GM18909 (cell line): ENCODE measurements around the gene MAFF.
"Not testable (repeated sequence)": the region's sequence is repeated elsewhere in the genome, so short reads cannot be mapped to it uniquely, and the experiment has no call there.

Experiments
- ATAC-seq: cut with Tn5 transposase; IDR thresholded peaks from one replicate; pipeline ENCODE4 v1.9.1; 2021; ENCODE audit warnings: mild to moderate bottlenecking; ENCODE audit not compliant: unreplicated experiment, poor library complexity

The MAFF gene

GRCh38 chr22:38221908-38222796 lies 20.4 kb downstream of the MAFF start:
- ATAC-seq, result no peak

DNA sequence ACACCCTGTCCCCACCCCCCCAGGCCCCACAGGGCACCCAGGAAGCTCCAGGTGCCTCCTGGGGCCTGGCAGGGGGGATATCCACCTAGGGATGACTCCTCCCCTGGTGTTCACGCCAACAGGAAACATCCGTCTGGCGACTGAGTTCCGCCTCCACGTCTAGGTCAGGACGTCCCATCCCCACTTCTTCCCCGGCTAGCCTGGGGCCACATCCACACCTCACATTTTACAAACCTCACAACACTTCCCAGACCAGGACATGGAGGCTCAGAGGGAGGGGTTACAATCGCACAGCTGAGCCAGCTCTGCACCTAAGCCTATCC lies 21.0 kb downstream of the MAFF start:
- ATAC-seq, result no peak

GRCh38 chr22:38223289-38223960 lies 21.6 kb downstream of the MAFF start:
- no peak for ATAC-seq

GRCh38 chr22:38226853-38227649 lies 25.3 kb downstream of the MAFF start:
- no peak for ATAC-seq

DNA sequence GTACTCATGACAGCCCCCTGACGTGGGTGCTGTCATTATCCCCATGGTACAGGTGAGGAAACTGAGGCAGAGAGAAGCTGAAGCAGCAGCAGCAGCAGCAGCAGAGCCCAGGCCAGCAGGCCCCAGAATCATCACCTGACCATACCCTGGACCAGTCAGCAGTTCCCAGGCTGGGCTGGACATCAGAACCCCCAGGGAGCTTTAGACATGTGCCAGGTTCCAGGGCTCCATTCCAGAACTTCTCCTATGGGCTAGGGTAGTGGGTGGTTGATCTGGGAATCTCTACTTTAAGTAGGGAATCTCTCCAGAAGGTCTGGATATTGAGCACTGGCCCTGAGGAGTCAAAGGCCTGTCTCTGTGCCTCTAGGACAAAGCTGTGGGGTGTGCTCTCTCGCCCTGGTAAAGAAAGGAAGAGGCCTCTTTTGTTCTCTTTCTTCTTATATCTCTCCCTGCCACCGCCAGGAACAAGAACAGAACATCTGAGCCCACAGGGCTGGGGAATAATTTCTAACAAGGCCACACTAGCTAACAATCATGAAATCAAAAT lies 26.6 kb downstream of the MAFF start:
- no peak for ATAC-seq

- ATAC-seq, result no peak
These were observed 27.3 kb downstream of the MAFF start for GRCh38 chr22:38228873-38229740.

DNA sequence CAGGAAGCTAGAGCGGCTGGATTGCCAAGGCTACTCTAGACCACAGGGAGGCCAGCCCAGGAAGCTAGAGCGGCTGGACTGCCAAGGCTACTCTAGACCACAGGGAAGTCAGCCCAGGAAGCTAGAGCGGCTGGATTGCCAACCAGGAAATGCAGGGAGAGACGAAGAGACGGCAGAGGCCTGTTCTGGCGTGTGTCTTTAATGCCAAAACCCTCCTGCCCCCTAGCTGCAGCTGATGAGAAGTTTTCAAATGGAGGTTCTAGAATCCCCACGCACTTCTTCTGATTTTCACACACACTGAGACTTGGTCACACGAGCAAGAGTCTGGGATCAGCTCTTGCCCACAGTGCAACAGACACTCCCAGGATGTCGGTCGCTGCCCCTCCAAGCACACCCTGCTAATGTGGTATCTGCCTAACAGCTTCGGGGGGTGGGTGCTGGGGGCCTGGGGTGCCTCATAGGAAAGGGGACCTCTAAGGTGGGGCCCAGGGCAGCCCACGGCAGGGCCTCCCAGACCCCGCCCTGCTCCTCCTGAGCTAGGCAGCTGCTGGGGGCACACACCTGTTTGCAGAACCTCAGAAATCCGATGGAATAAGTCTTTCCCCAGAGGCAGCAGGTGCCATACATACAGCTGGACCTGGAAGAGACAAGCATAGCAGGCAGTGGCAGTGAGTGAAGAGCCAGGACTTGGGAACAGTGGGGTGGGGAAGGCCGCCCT lies 28.5 kb downstream of the MAFF start:
- ATAC-seq, result no peak

- ATAC-seq, result no peak
These were observed 29.1 kb downstream of the MAFF start for GRCh38 chr22:38230916-38231315.

- ATAC-seq, result no peak
These were observed 30.4 kb downstream of the MAFF start for GRCh38 chr22:38232196-38232595.

DNA sequence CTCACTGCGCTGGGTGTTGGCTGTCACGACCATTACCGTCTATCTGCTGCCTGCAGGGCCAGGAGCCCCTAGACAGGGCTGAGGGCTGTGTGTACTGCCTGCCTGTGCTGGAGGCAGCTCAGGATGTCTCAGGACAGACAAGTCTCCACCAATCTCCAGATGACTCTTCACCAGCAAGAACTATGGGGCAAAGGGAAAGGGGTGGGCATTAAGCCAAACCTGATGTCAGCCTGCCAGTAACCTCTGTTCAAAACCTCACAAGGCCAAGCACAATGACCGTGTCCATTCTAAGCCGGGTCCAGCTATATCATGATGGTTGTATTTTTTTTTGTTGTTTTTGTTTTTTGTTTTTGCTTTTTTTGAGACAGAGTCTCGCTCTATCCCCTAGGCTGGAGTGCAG lies 31.6 kb downstream of the MAFF start:
- ATAC-seq, result no peak

- not testable (repeated sequence) for ATAC-seq
These were observed 32.1 kb downstream of the MAFF start for GRCh38 chr22:38233856-38234255.

DNA sequence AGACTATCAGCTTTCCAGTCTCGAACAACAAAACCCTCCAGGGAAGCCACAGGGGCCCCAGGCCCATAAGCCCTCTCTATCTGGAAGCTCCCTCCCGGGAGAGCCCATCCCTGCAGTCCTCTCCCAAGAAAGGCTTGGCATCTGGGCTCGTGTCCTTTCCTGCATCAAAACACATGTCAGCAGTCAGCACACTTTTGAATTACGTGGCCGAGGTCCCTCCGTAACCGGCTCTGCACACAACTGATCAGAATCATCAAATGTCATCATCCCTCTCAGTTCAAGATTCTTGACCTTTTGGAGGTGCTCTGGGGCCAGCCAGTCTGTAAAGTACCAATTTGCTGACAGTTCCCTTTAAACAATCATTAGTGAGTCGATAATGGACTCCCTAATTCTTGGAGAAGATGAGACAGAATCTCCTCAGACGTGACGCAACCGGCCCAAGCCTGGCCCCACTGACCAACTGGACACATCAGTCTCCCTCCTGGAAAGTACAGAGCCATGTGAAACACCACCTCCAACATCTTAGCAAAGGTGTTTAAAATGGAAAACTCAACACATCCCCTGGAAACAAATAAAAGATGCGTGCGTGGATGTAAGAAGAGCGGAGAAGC lies 33.6 kb downstream of the MAFF start:
- no peak for ATAC-seq

DNA sequence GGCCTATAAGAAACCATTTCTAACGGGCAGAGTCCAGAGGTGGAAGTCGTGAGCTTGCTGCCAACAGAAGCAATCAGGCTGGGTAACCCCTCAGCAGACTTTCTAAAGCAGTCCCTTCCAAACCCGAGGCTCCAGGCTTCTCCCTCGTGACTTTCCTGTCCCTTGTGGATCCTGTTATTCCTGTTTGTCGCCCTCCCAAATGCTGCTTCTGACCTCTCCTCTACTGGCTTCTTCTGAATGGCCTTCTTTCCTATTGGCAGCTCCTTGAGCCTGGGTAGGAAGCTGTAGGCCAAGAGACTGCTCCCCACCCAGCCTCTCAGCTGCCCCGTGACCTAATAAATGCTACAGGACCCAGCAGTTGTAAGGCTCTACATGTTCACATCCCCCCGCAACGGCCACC lies 35.0 kb downstream of the MAFF start:
- no peak for ATAC-seq

DNA sequence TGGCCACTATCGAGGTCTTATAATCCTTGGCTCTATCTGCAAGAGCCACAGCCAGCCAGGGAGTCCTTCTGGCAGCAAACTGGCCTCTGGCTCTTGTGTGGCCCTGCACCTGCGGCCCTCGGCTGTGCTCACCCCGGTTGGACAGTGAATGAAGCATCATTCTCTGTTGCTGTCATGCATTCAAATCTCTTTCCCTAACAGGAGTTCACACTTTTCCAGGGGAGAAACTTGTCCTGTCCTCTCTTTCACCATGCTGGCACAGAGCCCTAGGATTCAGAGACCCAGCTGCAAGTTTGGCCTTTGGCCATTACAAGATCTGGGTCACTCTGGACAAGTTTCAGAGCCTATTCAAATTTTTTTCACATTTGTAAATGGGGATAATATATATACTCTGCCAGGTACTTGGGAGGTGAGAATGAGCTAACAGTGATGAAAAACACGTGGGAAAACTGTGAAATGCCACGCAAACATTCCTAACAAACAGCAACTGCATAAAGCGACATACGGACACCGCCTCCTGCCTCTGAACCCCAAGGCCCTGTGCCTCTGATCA lies 36.8 kb downstream of the MAFF start:
- no peak for ATAC-seq

DNA sequence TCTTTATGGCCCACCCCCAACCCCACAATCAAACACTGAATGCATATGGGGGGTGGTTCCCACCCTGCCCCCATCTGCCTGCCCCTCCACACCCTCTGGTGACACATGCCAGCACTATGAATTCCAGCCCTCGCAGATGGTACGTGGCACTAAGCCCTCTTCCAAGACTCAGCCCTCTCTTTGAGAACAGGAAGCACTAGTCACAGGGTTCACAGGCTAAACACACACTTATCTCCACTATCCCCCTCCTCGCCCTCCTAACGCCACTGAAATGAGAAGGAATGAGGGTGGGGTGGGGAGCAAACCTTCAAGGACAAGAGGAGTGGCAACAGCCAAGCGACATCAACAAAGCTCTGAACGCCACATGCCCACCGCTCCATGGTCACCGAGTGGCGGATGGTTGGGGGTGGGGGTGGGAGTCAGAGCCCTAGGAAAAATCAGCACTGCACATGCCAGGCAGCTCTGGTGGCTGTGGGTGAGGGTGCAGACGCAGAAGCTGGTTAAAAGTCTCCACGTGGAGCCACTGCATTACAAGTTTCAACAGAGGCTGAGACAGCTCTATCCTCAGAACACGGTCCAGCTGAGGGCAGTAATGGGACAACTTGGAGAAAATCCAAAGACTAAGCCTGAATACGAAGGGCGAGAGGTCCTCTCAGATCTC lies 37.4 kb downstream of the MAFF start:
- no peak for ATAC-seq

DNA sequence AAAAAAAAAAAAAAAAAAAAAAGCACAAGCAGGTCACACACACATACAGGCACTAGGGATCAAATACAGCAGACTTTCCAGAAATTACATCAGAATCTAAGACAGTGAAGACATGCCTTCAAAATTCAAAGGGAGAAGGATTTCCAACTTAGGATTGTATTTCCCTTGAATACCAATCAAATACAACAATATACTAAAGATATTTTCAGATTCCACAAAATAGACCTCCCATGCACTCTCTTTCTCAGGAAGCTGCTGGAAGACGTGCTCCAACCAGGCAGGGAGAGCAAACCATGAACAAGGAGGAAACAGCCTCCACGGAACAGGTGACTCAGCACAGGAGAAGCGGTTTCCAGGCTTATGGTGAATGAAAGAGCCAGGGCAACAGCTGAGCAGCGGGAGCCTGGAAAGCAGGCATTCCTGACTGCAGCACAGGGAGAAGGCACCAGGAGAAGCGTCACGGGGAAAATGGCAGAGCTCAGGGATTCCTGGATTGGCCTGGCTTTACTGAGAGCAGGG lies 39.0 kb downstream of the MAFF start:
- ATAC-seq, result no peak

DNA sequence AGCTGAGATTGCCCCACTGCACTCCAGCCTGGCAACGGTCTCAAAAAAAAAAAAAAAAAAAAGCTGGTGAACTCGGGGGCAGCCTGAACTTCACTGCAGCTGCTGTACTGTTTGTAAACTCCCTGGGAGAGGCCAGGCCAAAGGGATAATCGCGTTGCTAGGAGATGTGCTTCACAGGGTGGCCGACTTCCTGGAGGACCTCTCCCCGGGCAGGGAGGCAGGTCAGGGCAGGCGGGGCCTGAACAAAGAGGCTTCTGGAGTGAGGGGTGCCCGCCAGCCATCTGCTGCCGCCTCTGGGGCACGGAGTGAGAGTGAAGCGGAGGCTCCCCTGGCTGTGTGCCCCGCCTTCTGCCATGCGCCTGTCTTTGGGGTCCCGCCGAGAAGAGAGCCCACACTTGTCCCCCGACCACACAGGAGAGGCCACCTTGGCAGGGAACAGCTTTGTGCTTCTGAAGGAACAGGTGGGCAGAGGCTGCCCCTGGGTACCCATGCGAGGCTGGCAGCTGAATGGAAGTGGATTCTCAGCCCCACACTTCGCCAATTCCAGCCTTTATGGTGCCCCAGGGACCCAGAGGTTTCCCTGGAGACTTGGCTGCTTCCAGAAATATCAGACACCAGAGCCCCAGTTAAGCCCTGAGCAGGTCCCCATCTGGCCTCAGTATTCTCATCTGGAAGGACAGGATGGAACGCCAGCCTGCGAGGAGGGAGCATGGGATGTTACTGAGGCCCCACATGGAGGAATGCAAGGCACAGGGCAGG lies 41.4 kb downstream of the MAFF start:
- ATAC-seq, result no peak
